Neural cell (in vitro differentiated cells): ENCODE data around the gene TEKT3. TPM values are rescaled to one million over a fixed set of nuclear protein-coding genes. Genes with fewer than 3 reads are reported as not detected.

ENCODE experiments used
- H2AFZ ChIP-seq: fragments of 200-600, 300-800 bp; sonication (generic), shearing (Covaris generic); 2 replicates; pipeline ENCODE4 v1.6.0; 2014; ENCODE audit warnings: low read depth, mild to moderate bottlenecking, antibody characterized with exemption, low read length, moderate library complexity
- H3F3A ChIP-seq: fragments of 200-600 bp; shearing (Covaris generic); 2 replicates; pipeline ENCODE4 v1.6.1; 2016; ENCODE audit warnings: mild to moderate bottlenecking, moderate library complexity, mixed read lengths, antibody characterized with exemption, low read length; ENCODE audit not compliant: insufficient read depth, poor library complexity, severe bottlenecking
- H3K27ac ChIP-seq: fragments of 200-600, 300-800 bp; sonication (generic), shearing (Covaris generic); 2 replicates; pipeline ENCODE4 v1.5.1; 2014; ENCODE audit warnings: mild to moderate bottlenecking, low read length, moderate library complexity
- H3K27me3 ChIP-seq: fragments of 300-800, 200-600 bp; sonication (generic), shearing (Covaris generic); 2 replicates; pipeline ENCODE4 v1.6.0; 2014; ENCODE audit warnings: mild to moderate bottlenecking, low read depth, low read length, moderate library complexity; ENCODE audit not compliant: insufficient read depth
- H3K36me3 ChIP-seq: fragments of 300-800, 200-600 bp; sonication (generic), shearing (Covaris generic); 2 replicates; pipeline ENCODE4 v1.5.1; 2014; ENCODE audit warnings: mild to moderate bottlenecking, antibody characterized with exemption, low read length, moderate library complexity; ENCODE audit not compliant: insufficient read depth
- H3K4me2 ChIP-seq: fragments of 300-800, 200-600 bp; sonication (generic), shearing (Covaris generic); 2 replicates; pipeline ENCODE4 v1.6.0; 2014; ENCODE audit warnings: mild to moderate bottlenecking, low read length
- H3K4me3 ChIP-seq: fragments of 300-800, 200-600 bp; sonication (generic), shearing (Covaris generic); 2 replicates; pipeline ENCODE4 v1.5.1; 2014; ENCODE audit warnings: mild to moderate bottlenecking, low read length, moderate library complexity
- H3K79me2 ChIP-seq: fragments of 200-600 bp; shearing (Covaris generic); replicated peaks from 2 replicates; pipeline ENCODE4 v1.6.0; 2014; ENCODE audit warnings: mild to moderate bottlenecking, low read length, moderate library complexity; ENCODE audit not compliant: insufficient read depth
- H3K9ac ChIP-seq: fragments of 300-800, 200-600 bp; sonication (generic), shearing (Covaris generic); 2 replicates; pipeline ENCODE4 v1.6.1; 2016; ENCODE audit warnings: mild to moderate bottlenecking, low read length, mixed read lengths
- H3K9me2 ChIP-seq: fragments of 200-600 bp; shearing (Covaris generic); 2 replicates; pipeline ENCODE4 v1.6.1; 2016; ENCODE audit warnings: mild to moderate bottlenecking, low read length, mixed read lengths; ENCODE audit not compliant: insufficient read depth
- H3K9me3 ChIP-seq: fragments of 200-600, 300-800 bp; sonication (generic), shearing (Covaris generic); 2 replicates; pipeline ENCODE4 v1.6.1; 2016; ENCODE audit warnings: mild to moderate bottlenecking, mixed run types, low read length, moderate library complexity, mixed read lengths
- H4K20me1 ChIP-seq: fragments of 200-600 bp; shearing (Covaris generic); 2 replicates; pipeline ENCODE4 v1.6.1; 2016; ENCODE audit warnings: mild to moderate bottlenecking, mixed run types; ENCODE audit not compliant: insufficient read depth
- CTCF ChIP-seq: fragments of 450-650 bp; IDR thresholded peaks from 2 replicates; pipeline ENCODE4 v1.5.1; 2014; ENCODE audit warnings: antibody characterized with exemption, mild to moderate bottlenecking, moderate library complexity; ENCODE audit not compliant: poor library complexity, severe bottlenecking
- EP300 ChIP-seq: fragments of 450-650 bp; conservative IDR thresholded peaks from 2 replicates; pipeline ENCODE4 v1.6.1; 2014; ENCODE audit warnings: antibody characterized with exemption, mild to moderate bottlenecking, moderate library complexity; ENCODE audit not compliant: poor library complexity, severe bottlenecking
- EZH2 ChIP-seq: fragments of 200-600, 300-800 bp; shearing (Covaris generic), sonication (generic); IDR thresholded peaks from 2 replicates; pipeline ENCODE4 v1.6.1; 2014; ENCODE audit warnings: antibody characterized with exemption, low read length, borderline replicate concordance, mild to moderate bottlenecking; ENCODE audit not compliant: insufficient read depth, poor library complexity, severe bottlenecking
- MXI1 ChIP-seq: fragments of 450-650 bp; conservative IDR thresholded peaks from 2 replicates; pipeline ENCODE4 v1.6.1; 2014; ENCODE audit warnings: antibody characterized with exemption, mild to moderate bottlenecking; ENCODE audit not compliant: poor library complexity, severe bottlenecking
- POLR2AphosphoS5 ChIP-seq: IDR thresholded peaks from 2 replicates; pipeline ENCODE4 v1.6.1; 2012
- RAD21 ChIP-seq: fragments of 450-650 bp; conservative IDR thresholded peaks from 2 replicates; pipeline ENCODE4 v1.6.1; 2014; ENCODE audit warnings: antibody characterized with exemption, mild to moderate bottlenecking, moderate library complexity
- REST ChIP-seq: IDR thresholded peaks from 2 replicates; pipeline ENCODE4 v1.6.1; 2012; ENCODE audit warnings: borderline replicate concordance
- SMC3 ChIP-seq: fragments of 450-650 bp; conservative IDR thresholded peaks from 2 replicates; pipeline ENCODE4 v1.6.1; 2014; ENCODE audit warnings: antibody characterized with exemption, mild to moderate bottlenecking, moderate library complexity; ENCODE audit not compliant: poor library complexity
- TAF1 ChIP-seq: IDR thresholded peaks from 2 replicates; pipeline ENCODE4 v1.6.1; 2012; ENCODE audit warnings: low read depth
- polyA plus RNA-seq: library from polyadenylated mRNA; depleted of rRNA; stranded (reverse); fragments of >200 nt; gene quantifications from 2 replicates; pipeline ENCODE4 v1.2.3, GENCODE V29; 2014

The TEKT3 gene
- polyA plus RNA-seq, 1 donor from 2014 or later: 3.1 TPM

- no peaks in the 10 kb centered on the region for H3K9me2 ChIP-seq
- H2AFZ ChIP-seq: no peak overlapping the region
- H3K4me3 ChIP-seq: no peak overlapping the region
- no peaks in the 10 kb centered on the region for H3F3A ChIP-seq
- no peaks in the 10 kb centered on the region for H3K79me2 ChIP-seq
- H3K9me3 ChIP-seq: no peaks in the 10 kb centered on the region
- H3K27me3 ChIP-seq: no peaks in the 10 kb centered on the region
- H3K36me3 ChIP-seq: no peaks in the 10 kb centered on the region
- H3K27ac ChIP-seq: no peak overlapping the region
- TF ChIP-seq SMC3 (no peak), RAD21 (no peak), EZH2 (no peak), CTCF (no peak), POLR2AphosphoS5 (no peak), MXI1 (no peak), EP300 (no peak), TAF1 (no peak), REST (no peak)
- H3K9ac ChIP-seq: no peak overlapping the region
- no peak overlapping the region for H3K4me2 ChIP-seq
- no peaks in the 10 kb centered on the region for H4K20me1 ChIP-seq
Measured at GRCh38 chr17:15319452-15320010, 21.9 kb downstream of the TEKT3 start.

- Histone ChIP-seq H2AFZ (no peak overlapping the region), H3K27ac (no peak overlapping the region), H3K4me2 (no peak overlapping the region), H3K9me2 (no peaks in the 10 kb centered on the region), H3F3A (no peaks in the 10 kb centered on the region), H4K20me1 (no peaks in the 10 kb centered on the region), H3K27me3 (no peaks in the 10 kb centered on the region), H3K9ac (no peak overlapping the region), H3K79me2 (no peaks in the 10 kb centered on the region), H3K4me3 (no peak overlapping the region), H3K9me3 (no peaks in the 10 kb centered on the region), H3K36me3 (no peaks in the 10 kb centered on the region)
- no peak for TF ChIP-seq POLR2AphosphoS5
- no peak for TF ChIP-seq MXI1
- TF ChIP-seq SMC3: no peak
- no peak for TF ChIP-seq CTCF
- TF ChIP-seq EP300: no peak
- no peak for TF ChIP-seq RAD21
- TF ChIP-seq EZH2: no peak
- TF ChIP-seq TAF1: no peak
- no peak for TF ChIP-seq REST
Measured at GRCh38 chr17:15311996-15312395, 29.4 kb downstream of the TEKT3 start.
